HepG2 (cell line): ENCODE measurements around the gene PDK2. TPM values are rescaled to one million over a fixed set of nuclear protein-coding genes. Genes with fewer than 3 reads are reported as not detected.
A peak's percentile ranks its signal among the peaks of the same experiment; 100 is the strongest.

ENCODE experiments used
- DMAP1 ChIP-seq: IDR thresholded peaks from 2 replicates; pipeline ENCODE4 v1.6.1; 2016
- HDAC1 ChIP-seq: sonication (generic); formaldehyde crosslinking; IDR thresholded peaks from 2 replicates; pipeline ENCODE4 v1.5.1; 2020; ENCODE audit warnings: mild to moderate bottlenecking, missing genetic modification reagents
- KDM4B ChIP-seq: sonication (generic); formaldehyde crosslinking; IDR thresholded peaks from 2 replicates; pipeline ENCODE4 v1.4.0; 2020; ENCODE audit warnings: missing genetic modification reagents
- KDM5A ChIP-seq: fragments of 200-600 bp; sonication (generic); IDR thresholded peaks from 2 replicates; pipeline ENCODE4 v1.7.0; 2018; ENCODE audit warnings: antibody characterized with exemption, mild to moderate bottlenecking, low read length, borderline replicate concordance
- KLF12 ChIP-seq: sonication (generic); formaldehyde crosslinking; IDR thresholded peaks from 2 replicates; pipeline ENCODE4 v1.4.0; 2020; ENCODE audit warnings: missing genetic modification reagents, borderline replicate concordance
- MNT ChIP-seq: fragments of 450-650 bp; IDR thresholded peaks from 2 replicates; pipeline ENCODE4 v1.6.1; 2016
- PAF1 ChIP-seq: IDR thresholded peaks from 2 replicates; pipeline ENCODE4 v1.6.1; 2016; ENCODE audit warnings: missing genetic modification reagents, missing compliant biosample characterization
- RFX1 ChIP-seq: fragments of 450-650 bp; IDR thresholded peaks from 2 replicates; pipeline ENCODE4 v1.6.1; 2017
- RXRB ChIP-seq: IDR thresholded peaks from 2 replicates; pipeline ENCODE4 v1.6.1; 2016; ENCODE audit warnings: borderline replicate concordance, missing genetic modification reagents, missing compliant biosample characterization
- TEAD2 ChIP-seq: sonication (generic); formaldehyde crosslinking; IDR thresholded peaks from 2 replicates; pipeline ENCODE4 v1.9.0; 2021; ENCODE audit warnings: missing genetic modification reagents
- ZBTB2 ChIP-seq: sonication (generic); formaldehyde crosslinking; IDR thresholded peaks from 2 replicates; pipeline ENCODE4 v1.8.0; 2022; ENCODE audit warnings: low read depth, missing genetic modification reagents
- ZFP36L1 ChIP-seq: sonication (generic); formaldehyde crosslinking; IDR thresholded peaks from 2 replicates; pipeline ENCODE4 v1.8.0; 2022; ENCODE audit warnings: mild to moderate bottlenecking, missing genetic modification reagents, moderate library complexity
- ZFP82 ChIP-seq: sonication (generic); formaldehyde crosslinking; IDR thresholded peaks from 2 replicates; pipeline ENCODE4 v1.5.1; 2020; ENCODE audit warnings: mild to moderate bottlenecking, missing genetic modification reagents, borderline replicate concordance
- ZHX2 ChIP-seq, 2 experiments: sonication (generic) in 1 of 2; formaldehyde crosslinking in 1 of 2; IDR thresholded peaks; 2 replicates each; pipeline versions ENCODE4 v1.6.1 to v1.9.0; 2014 to 2022; ENCODE audit warnings: antibody characterized with exemption in 1 of 2, borderline replicate concordance in 1 of 2, inconsistent platforms in 1 of 2, low read depth in 1 of 2, missing genetic modification reagents in 1 of 2
- ZNF253 ChIP-seq: sonication (generic); formaldehyde crosslinking; IDR thresholded peaks from 2 replicates; pipeline ENCODE4 v1.8.0; 2022; ENCODE audit warnings: mild to moderate bottlenecking, missing genetic modification reagents, borderline replicate concordance
- ZNF282 ChIP-seq: fragments of 450-650 bp; IDR thresholded peaks from 2 replicates; pipeline ENCODE4 v1.6.1; 2018; ENCODE audit not compliant: partially characterized antibody
- ZNF510 ChIP-seq: sonication (generic); formaldehyde crosslinking; IDR thresholded peaks from 2 replicates; pipeline ENCODE4 v1.4.0; 2020; ENCODE audit warnings: low read depth, mild to moderate bottlenecking, missing genetic modification reagents
- ZNF546 ChIP-seq: sonication (generic); formaldehyde crosslinking; conservative IDR thresholded peaks from 2 replicates; pipeline ENCODE4 v1.8.1; 2023; ENCODE audit warnings: mild to moderate bottlenecking, missing genetic modification reagents
- ZNF691 ChIP-seq: sonication (generic); formaldehyde crosslinking; IDR thresholded peaks from 2 replicates; pipeline ENCODE4 v1.4.0; 2020; ENCODE audit warnings: missing genetic modification reagents, low read depth, mild to moderate bottlenecking, borderline replicate concordance
- polyA plus RNA-seq, 8 experiments: library from polyadenylated mRNA; depleted of rRNA in 3 of 8; stranded (reverse) in 7 of 8; unstranded in 1 of 8; fragments of >200 nt; fragmentation: Illumina TruSeq in 4 of 8; extraction: Trizol in 4 of 8; gene quantifications; 2 replicates each; pipeline versions ENCODE4 v1.2.1 to v1.2.3, GENCODE V29; 2011 to 2016; ENCODE audit warnings: low read depth in 4 of 8, missing spikeins in 1 of 8, mixed read lengths in 1 of 8; ENCODE audit not compliant: insufficient read depth in 1 of 8
- total RNA-seq, 5 experiments: library from RNA; depleted of rRNA; stranded (reverse); fragments of >200 nt; fragmentation: Illumina TruSeq; extraction: Trizol; gene quantifications; 2 replicates each; pipeline ENCODE4 v1.2.3, GENCODE V29; 2016; ENCODE audit warnings: low read depth in 1 of 5

The PDK2 gene
- total and polyA plus RNA-seq, 2 of the 13 experiments (the other 11 are each of a cell fraction or from before 2014, with no cell fraction given): 18.5 to 59.7 TPM

- TF ChIP-seq ZNF691: no peak
- no peak for TF ChIP-seq PAF1
- TF ChIP-seq KLF12 (CRISPR knock-in tag): no peak
- no peak for TF ChIP-seq ZNF546 (CRISPR knock-in tag)
- TF ChIP-seq ZFP36L1 (CRISPR knock-in tag): no peak
- no peak for TF ChIP-seq TEAD2 (CRISPR knock-in tag)
- TF ChIP-seq DMAP1 (CRISPR knock-in tag): peak; percentile 64
- peak; percentile 66 for TF ChIP-seq HDAC1 (CRISPR knock-in tag)
- TF ChIP-seq RXRB (CRISPR knock-in tag): 0 out of 2 replicates have a peak, but pooled peaks have one; percentile 31
- TF ChIP-seq RFX1: no peak
- TF ChIP-seq ZNF510 (CRISPR knock-in tag): no peak
- TF ChIP-seq ZBTB2 (CRISPR knock-in tag): no peak
- TF ChIP-seq ZHX2 (IDR thresholded peaks at IDR 0.05; ENCODE audit: low read depth): no peak
- TF ChIP-seq ZHX2 (CRISPR knock-in tag; IDR thresholded peaks at IDR 0.05; ENCODE audit: borderline replicate concordance): no peak
- no peak for TF ChIP-seq MNT
- no peak for TF ChIP-seq KDM5A
- TF ChIP-seq ZFP82 (CRISPR knock-in tag): no peak
- TF ChIP-seq ZNF282: no peak
- no peak for TF ChIP-seq KDM4B
- no peak for TF ChIP-seq ZNF253 (CRISPR knock-in tag)
Observed at GRCh38 chr17:50151937-50152547, 56.9 kb downstream of the PDK2 start (continued).
